ENCODE results near the gene ATP9B. TPM values are rescaled to one million over a fixed set of nuclear protein-coding genes. Genes with fewer than 3 reads are reported as not detected.

ATP9B gene
- total RNA-seq, 1 experiment from 2014 or later: 17.8 TPM

DNA sequence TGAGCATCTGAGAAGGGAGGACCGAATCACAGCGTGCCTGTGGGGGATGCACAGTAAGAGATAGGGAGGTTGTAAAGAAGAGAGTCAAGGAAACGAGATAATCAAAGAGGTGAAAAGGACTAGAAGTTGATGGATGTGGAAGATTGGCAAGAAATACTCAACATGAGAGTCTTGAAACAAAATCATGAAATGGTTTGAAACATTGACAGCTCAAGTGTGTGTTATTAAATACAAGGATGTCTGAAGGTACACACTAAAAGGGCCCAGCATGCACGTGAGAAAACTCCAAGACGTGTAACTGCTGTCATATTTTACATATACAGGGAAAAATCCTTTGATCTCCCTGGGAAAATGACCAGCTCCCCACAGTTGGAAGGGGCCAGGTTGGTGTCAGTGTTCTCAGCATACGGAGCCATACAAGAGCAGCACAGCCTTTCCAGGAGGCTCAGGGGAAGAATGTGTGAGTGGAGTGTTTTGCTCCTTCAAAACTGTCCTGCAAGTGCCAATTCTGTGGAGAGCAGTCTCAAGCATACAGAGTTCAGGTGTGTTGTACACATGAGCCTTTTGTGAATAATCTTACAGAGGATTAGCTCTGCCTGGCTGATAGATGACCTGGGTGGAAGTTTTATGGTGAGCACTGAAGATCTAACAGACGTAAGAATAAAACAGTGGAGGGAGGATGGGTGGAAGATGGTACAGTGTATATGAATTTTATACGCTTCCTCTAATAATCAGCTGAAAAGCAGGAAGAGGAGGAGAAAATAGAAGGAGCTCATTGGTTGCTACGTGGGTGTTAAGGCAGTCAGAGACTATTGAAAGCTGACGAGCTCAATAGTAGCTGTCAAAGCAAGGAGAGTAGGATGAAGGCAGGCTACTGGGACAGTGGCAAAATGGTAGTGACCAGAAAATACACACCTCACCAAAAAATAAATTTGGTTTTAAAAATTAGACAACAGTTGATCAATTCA is 126.8 kb downstream of the ATP9B start:
- Histone ChIP-seq H3K4me2 (ENCODE audit: low read length) (no peak overlapping the region), H2AFZ (ENCODE audit: low read depth, low read length, poor library complexity, severe bottlenecking) (no peak overlapping the region), H3K9me2 (ENCODE audit: insufficient read depth) (no peaks in the 10 kb centered on the region), H3K27me3 (ENCODE audit: insufficient read depth, low read length) (no peaks in the 10 kb centered on the region), H3K9me3 (ENCODE audit: control insufficient read depth in 1 of 2, insufficient read depth in 1 of 2, low read depth in 1 of 2, low read length in 2 of 2) (no peaks in the 10 kb centered on the region), H3K79me2 (ENCODE audit: insufficient read depth, low read length) (no peaks in the 10 kb centered on the region), H4K20me1 (ENCODE audit: insufficient read depth) (no peaks in the 10 kb centered on the region), H3K36me3 (ENCODE audit: control insufficient read depth in 1 of 2, insufficient read depth in 2 of 2, low read length in 2 of 2) (no peaks in the 10 kb centered on the region), H3K9ac (ENCODE audit: low read length) (no peak overlapping the region), H3K4me3 (replicated peaks in 1 of 2; ENCODE audit: low read depth in 1 of 2, low read length in 2 of 2) (no peak overlapping the region), H3K27ac (ENCODE audit: low read depth, low read length) (no peak overlapping the region), H3K4me1 (ENCODE audit: control insufficient read depth in 1 of 2, insufficient read depth in 2 of 2, low read length in 2 of 2) (peaks cover 0 to 4% of the 10 kb centered on the region in 2 experiments; a peak in 2 of 4 replicates)
- ATAC-seq (no peak), DNase-seq (ENCODE audit: low read depth, low spot score) (no peak)
- CTCF ChIA-PET: no interaction called here
- TF ChIP-seq ZNF274 (IDR thresholded peaks at IDR 0.05; ENCODE audit: low read depth, low read length) (no peak), EZH2phosphoT487 (IDR thresholded peaks at IDR 0.05; ENCODE audit: borderline replicate concordance) (no peak)
- POLR2A ChIA-PET: no interaction called here
- RAD21 ChIA-PET (ENCODE audit: low non-redundant PET in 1 of 2, low total read pairs in 2 of 2, uncharacterized antibody in 2 of 2, unreplicated experiment in 2 of 2): no interaction called here
- BruUV-seq (replicated peaks): no TSS peak
- intact Hi-C loops (cut with micrococcal nuclease): no loop called here

DNA sequence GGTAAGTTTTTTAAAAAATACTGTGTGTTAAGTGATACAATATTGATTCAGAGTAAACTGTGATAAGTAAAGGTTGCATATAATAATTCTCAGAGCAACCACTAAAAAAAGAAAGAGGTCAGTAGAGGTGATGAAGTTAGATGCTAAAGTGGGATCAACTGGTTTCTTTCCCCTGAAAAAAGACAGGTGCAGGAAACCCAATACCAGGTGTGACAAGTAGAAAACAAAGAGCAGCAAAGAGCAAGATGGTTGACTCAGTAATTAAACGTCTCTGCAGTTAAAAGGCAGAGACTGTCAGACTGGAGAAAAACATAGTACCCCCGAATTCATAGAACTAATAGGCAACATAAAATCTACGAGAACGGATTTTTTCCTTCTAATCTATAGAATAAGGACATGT is 128.3 kb downstream of the ATP9B start:
- H3K36me3 ChIP-seq (ENCODE audit: control insufficient read depth in 1 of 2, insufficient read depth in 2 of 2, low read length in 2 of 2): no peaks in the 10 kb centered on the region
- POLR2A ChIA-PET: no interaction called here
- intact Hi-C loops (cut with micrococcal nuclease): no loop called here

More for the DNA sequence above, 128.3 kb downstream of the ATP9B start:
- H3K9me2 ChIP-seq (ENCODE audit: insufficient read depth): no peaks in the 10 kb centered on the region
- no TSS peak for BruUV-seq (replicated peaks)
- peaks cover 6 to 18% of the 10 kb centered on the region in 2 experiments; a peak in 3 of 4 replicates for H3K4me1 ChIP-seq (ENCODE audit: control insufficient read depth in 1 of 2, insufficient read depth in 2 of 2, low read length in 2 of 2)
- no peaks in the 10 kb centered on the region for H3K9me3 ChIP-seq (ENCODE audit: control insufficient read depth in 1 of 2, insufficient read depth in 1 of 2, low read depth in 1 of 2, low read length in 2 of 2)
- ChIA-PET RAD21 (ENCODE audit: low non-redundant PET in 1 of 2, low total read pairs in 2 of 2, uncharacterized antibody in 2 of 2, unreplicated experiment in 2 of 2) (no interaction called here), CTCF (no interaction called here)
- no peak overlapping the region for H3K27ac ChIP-seq (ENCODE audit: low read depth, low read length)
- H3K27me3 ChIP-seq (ENCODE audit: insufficient read depth, low read length): no peaks in the 10 kb centered on the region
- H3K4me3 ChIP-seq (replicated peaks in 1 of 2; ENCODE audit: low read depth in 1 of 2, low read length in 2 of 2): no peak overlapping the region
- no peaks in the 10 kb centered on the region for H3K79me2 ChIP-seq (ENCODE audit: insufficient read depth, low read length)
- H3K9ac ChIP-seq (ENCODE audit: low read length): no peak overlapping the region
- DNase-seq (ENCODE audit: low read depth, low spot score): no peak
- H3K4me2 ChIP-seq (ENCODE audit: low read length): no peak overlapping the region
- no peaks in the 10 kb centered on the region for H4K20me1 ChIP-seq (ENCODE audit: insufficient read depth)
- ATAC-seq: no peak
- no peak overlapping the region for H2AFZ ChIP-seq (ENCODE audit: low read depth, low read length, poor library complexity, severe bottlenecking)
- TF ChIP-seq, protein P1, sequence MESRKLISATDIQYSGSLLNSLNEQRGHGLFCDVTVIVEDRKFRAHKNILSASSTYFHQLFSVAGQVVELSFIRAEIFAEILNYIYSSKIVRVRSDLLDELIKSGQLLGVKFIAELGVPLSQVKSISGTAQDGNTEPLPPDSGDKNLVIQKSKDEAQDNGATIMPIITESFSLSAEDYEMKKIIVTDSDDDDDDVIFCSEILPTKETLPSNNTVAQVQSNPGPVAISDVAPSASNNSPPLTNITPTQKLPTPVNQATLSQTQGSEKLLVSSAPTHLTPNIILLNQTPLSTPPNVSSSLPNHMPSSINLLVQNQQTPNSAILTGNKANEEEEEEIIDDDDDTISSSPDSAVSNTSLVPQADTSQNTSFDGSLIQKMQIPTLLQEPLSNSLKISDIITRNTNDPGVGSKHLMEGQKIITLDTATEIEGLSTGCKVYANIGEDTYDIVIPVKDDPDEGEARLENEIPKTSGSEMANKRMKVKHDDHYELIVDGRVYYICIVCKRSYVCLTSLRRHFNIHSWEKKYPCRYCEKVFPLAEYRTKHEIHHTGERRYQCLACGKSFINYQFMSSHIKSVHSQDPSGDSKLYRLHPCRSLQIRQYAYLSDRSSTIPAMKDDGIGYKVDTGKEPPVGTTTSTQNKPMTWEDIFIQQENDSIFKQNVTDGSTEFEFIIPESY (IDR thresholded peaks at IDR 0.05; ENCODE audit: extremely low read depth, insufficient replicate concordance, low read length): no peak
- TF ChIP-seq FOSL1 (IDR thresholded peaks at IDR 0.05; ENCODE audit: low read depth) (no peak), EZH2phosphoT487 (IDR thresholded peaks at IDR 0.05; ENCODE audit: borderline replicate concordance) (no peak)
- TF ChIP-seq, protein P2, sequence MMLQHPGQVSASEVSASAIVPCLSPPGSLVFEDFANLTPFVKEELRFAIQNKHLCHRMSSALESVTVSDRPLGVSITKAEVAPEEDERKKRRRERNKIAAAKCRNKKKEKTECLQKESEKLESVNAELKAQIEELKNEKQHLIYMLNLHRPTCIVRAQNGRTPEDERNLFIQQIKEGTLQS (IDR thresholded peaks at IDR 0.05): no peak

All from HCT116 (cell line).